ENCODE measurements around the gene INPP5A. TPM values are rescaled to one million over a fixed set of nuclear protein-coding genes. Genes with fewer than 3 reads are reported as not detected.

Gene INPP5A
- total RNA-seq, 1 experiment from 2014 or later: 44.5 TPM

GRCh38 chr10:132560241-132560731 lies 22.7 kb downstream of the INPP5A start:
- ChIA-PET CTCF (no interaction called here), POLR2A (no interaction called here)
- Histone ChIP-seq H3K9me3 (no peaks in the 10 kb centered on the region), H3K36me3 (ENCODE audit: control insufficient read depth, insufficient read depth, low read length) (no peaks in the 10 kb centered on the region), H3K4me1 (no peaks in the 10 kb centered on the region), H3K27me3 (replicated peaks; ENCODE audit: control insufficient read depth, insufficient read depth, low read length) (no peaks in the 10 kb centered on the region), H3K4me3 (ENCODE audit: low read depth, low read length) (no peak overlapping the region)
- TF ChIP-seq CTCF (IDR thresholded peaks at IDR 0.05; ENCODE audit: insufficient read depth in 1 of 2, low read depth in 1 of 2, low read length in 1 of 2, severe bottlenecking in 1 of 2, unreplicated experiment in 1 of 2): no peak
- BruUV-seq (replicated peaks): no TSS peak
- no peak for DNase-seq
- H3K27ac Mint-ChIP-seq (ENCODE audit: unreplicated experiment): no peak overlapping the region
- H3K4me1 Mint-ChIP-seq (ENCODE audit: low read depth, unreplicated experiment): peaks cover 10% of the 10 kb centered on the region
- intact Hi-C loops (cut with micrococcal nuclease; ENCODE audit: unreplicated experiment): no loop called here
- no peaks in the 10 kb centered on the region for H3K27me3 Mint-ChIP-seq (ENCODE audit: insufficient read depth, unreplicated experiment)
- no peaks in the 10 kb centered on the region for H3K9me3 Mint-ChIP-seq (ENCODE audit: unreplicated experiment)
- no peak overlapping the region for H3K4me3 Mint-ChIP-seq (ENCODE audit: unreplicated experiment)
- no peaks in the 10 kb centered on the region for H3K36me3 Mint-ChIP-seq (ENCODE audit: insufficient read depth, unreplicated experiment)

GRCh38 chr10:132562177-132562915 lies 24.8 kb downstream of the INPP5A start:
- Mint-ChIP-seq H3K36me3 (ENCODE audit: insufficient read depth, unreplicated experiment) (no peaks in the 10 kb centered on the region), H3K9me3 (ENCODE audit: unreplicated experiment) (no peaks in the 10 kb centered on the region), H3K27ac (ENCODE audit: unreplicated experiment) (no peak overlapping the region), H3K27me3 (ENCODE audit: insufficient read depth, unreplicated experiment) (no peaks in the 10 kb centered on the region), H3K4me3 (ENCODE audit: unreplicated experiment) (no peak overlapping the region), H3K4me1 (ENCODE audit: low read depth, unreplicated experiment) (no peaks in the 10 kb centered on the region)
- H3K4me3 ChIP-seq (ENCODE audit: low read depth, low read length): no peak overlapping the region
- TF ChIP-seq CTCF (IDR thresholded peaks at IDR 0.05; ENCODE audit: insufficient read depth in 1 of 2, low read depth in 1 of 2, low read length in 1 of 2, severe bottlenecking in 1 of 2, unreplicated experiment in 1 of 2): no peak
- no TSS peak for BruUV-seq (replicated peaks)
- H3K9me3 ChIP-seq: no peaks in the 10 kb centered on the region
- no peaks in the 10 kb centered on the region for H3K4me1 ChIP-seq
- intact Hi-C loops (cut with micrococcal nuclease; ENCODE audit: unreplicated experiment): no loop called here
- no peaks in the 10 kb centered on the region for H3K27me3 ChIP-seq (replicated peaks; ENCODE audit: control insufficient read depth, insufficient read depth, low read length)
- DNase-seq: no peak
- no peaks in the 10 kb centered on the region for H3K36me3 ChIP-seq (ENCODE audit: control insufficient read depth, insufficient read depth, low read length)
- ChIA-PET POLR2A (no interaction called here), CTCF (no interaction called here)

GRCh38 chr10:132562916-132563456 lies 25.4 kb downstream of the INPP5A start:
- Mint-ChIP-seq H3K4me1 (ENCODE audit: low read depth, unreplicated experiment) (no peaks in the 10 kb centered on the region), H3K36me3 (ENCODE audit: insufficient read depth, unreplicated experiment) (no peaks in the 10 kb centered on the region), H3K9me3 (ENCODE audit: unreplicated experiment) (no peaks in the 10 kb centered on the region), H3K27me3 (ENCODE audit: insufficient read depth, unreplicated experiment) (no peaks in the 10 kb centered on the region), H3K4me3 (ENCODE audit: unreplicated experiment) (no peak overlapping the region), H3K27ac (ENCODE audit: unreplicated experiment) (no peak overlapping the region)
- BruUV-seq (replicated peaks): no TSS peak
- no peak for TF ChIP-seq CTCF (IDR thresholded peaks at IDR 0.05; ENCODE audit: insufficient read depth in 1 of 2, low read depth in 1 of 2, low read length in 1 of 2, severe bottlenecking in 1 of 2, unreplicated experiment in 1 of 2)
- intact Hi-C loops (cut with micrococcal nuclease; ENCODE audit: unreplicated experiment): no loop called here
- POLR2A ChIA-PET: no interaction called here
- Histone ChIP-seq H3K27me3 (replicated peaks; ENCODE audit: control insufficient read depth, insufficient read depth, low read length) (no peaks in the 10 kb centered on the region), H3K4me3 (ENCODE audit: low read depth, low read length) (no peak overlapping the region), H3K4me1 (no peaks in the 10 kb centered on the region), H3K36me3 (ENCODE audit: control insufficient read depth, insufficient read depth, low read length) (no peaks in the 10 kb centered on the region), H3K9me3 (no peaks in the 10 kb centered on the region)
- no peak for DNase-seq
- CTCF ChIA-PET: no interaction called here
